Measurements from ENCODE around the gene FXYD6.

The FXYD6 gene

GRCh38 chr11:117898059-117898458 lies 21.6 kb upstream of the FXYD6 start:
- TF ChIP-seq, protein P1, sequence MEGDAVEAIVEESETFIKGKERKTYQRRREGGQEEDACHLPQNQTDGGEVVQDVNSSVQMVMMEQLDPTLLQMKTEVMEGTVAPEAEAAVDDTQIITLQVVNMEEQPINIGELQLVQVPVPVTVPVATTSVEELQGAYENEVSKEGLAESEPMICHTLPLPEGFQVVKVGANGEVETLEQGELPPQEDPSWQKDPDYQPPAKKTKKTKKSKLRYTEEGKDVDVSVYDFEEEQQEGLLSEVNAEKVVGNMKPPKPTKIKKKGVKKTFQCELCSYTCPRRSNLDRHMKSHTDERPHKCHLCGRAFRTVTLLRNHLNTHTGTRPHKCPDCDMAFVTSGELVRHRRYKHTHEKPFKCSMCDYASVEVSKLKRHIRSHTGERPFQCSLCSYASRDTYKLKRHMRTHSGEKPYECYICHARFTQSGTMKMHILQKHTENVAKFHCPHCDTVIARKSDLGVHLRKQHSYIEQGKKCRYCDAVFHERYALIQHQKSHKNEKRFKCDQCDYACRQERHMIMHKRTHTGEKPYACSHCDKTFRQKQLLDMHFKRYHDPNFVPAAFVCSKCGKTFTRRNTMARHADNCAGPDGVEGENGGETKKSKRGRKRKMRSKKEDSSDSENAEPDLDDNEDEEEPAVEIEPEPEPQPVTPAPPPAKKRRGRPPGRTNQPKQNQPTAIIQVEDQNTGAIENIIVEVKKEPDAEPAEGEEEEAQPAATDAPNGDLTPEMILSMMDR (conservative IDR thresholded peaks at IDR 0.05): no peak
- no peak for TF ChIP-seq ZFX (IDR thresholded peaks at IDR 0.05)
- no peak overlapping the region for H3K27ac ChIP-seq

DNA sequence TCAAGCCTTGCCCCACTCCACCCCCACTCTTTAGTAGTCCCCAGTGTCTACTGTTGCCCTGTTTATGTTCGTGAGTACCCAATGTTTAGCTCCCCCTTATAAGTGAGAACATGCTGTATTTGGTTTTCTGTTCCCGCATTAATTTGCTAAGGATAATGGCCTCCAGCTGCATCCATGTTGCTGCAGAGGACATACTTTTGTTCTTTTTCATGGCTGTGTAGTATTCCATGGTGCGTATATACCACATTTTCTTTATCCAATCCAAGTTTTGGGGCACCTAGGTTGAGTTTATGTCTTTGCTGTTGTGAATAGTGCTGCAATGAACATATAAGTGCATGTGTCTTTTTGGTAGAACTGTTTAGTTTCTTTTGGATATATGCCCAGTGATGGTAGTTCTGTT lies 16.2 kb upstream of the FXYD6 start:
- TF ChIP-seq ZFX (IDR thresholded peaks at IDR 0.05): no peak
- TF ChIP-seq, protein P1 (conservative IDR thresholded peaks at IDR 0.05): no peak
- no peak overlapping the region for H3K27ac ChIP-seq

- TF ChIP-seq, protein P1 (conservative IDR thresholded peaks at IDR 0.05): no peak
- no peak for TF ChIP-seq ZFX (IDR thresholded peaks at IDR 0.05)
- H3K27ac ChIP-seq: no peak overlapping the region
Observed at GRCh38 chr11:117891362-117891761, 14.9 kb upstream of the FXYD6 start.

DNA sequence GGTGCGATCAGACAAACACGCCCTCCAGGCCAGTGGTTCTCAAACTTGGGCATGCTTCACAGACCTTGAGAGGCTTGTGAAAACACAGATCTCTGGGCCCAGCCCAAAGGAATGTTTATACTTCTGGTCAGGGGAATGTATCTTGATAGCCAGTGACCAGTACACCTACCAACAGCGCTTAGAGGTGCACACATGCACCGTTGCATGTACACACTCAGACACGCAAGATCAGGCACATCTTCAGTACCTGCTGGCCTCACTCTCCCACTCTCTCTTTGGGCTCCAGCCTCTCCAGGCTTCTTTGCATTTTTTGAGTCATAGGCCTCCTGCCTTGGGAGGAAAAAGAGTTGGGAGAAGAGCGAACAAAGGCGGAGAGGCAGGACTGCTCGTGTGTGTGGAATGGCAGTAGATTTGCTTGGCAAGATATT lies 11.7 kb upstream of the FXYD6 start:
- H3K27ac ChIP-seq: no peak overlapping the region
- TF ChIP-seq, protein P1 (conservative IDR thresholded peaks at IDR 0.05): no peak
- no peak for TF ChIP-seq ZFX (IDR thresholded peaks at IDR 0.05)

- TF ChIP-seq, protein P1 (conservative IDR thresholded peaks at IDR 0.05): no peak
- TF ChIP-seq ZFX (IDR thresholded peaks at IDR 0.05): no peak
- no peak overlapping the region for H3K27ac ChIP-seq
Observed at GRCh38 chr11:117887431-117888138, 11.1 kb upstream of the FXYD6 start.

DNA sequence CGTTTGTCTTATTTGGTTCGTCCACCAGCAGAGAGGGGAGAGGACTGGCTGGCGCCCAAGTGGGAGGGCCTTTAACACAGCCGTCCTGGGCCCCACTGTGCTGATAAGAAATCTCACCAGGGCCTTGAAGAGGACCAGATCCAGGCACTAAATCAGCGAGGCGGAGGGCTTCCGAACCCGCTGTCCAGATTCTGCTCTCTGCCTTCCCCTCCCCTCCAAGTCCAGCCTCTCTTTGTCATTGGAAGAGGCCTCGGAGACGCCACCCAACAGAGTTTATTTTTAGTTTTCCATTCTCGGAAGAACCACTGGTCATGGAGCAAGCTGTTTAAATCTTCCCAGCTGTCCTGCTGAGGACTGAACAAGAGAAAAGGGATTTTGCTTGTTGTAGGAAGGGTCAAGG lies 9.3 kb upstream of the FXYD6 start:
- H3K27ac ChIP-seq: no peak overlapping the region
- TF ChIP-seq, protein P1 (conservative IDR thresholded peaks at IDR 0.05): no peak
- no peak for TF ChIP-seq ZFX (IDR thresholded peaks at IDR 0.05)

DNA sequence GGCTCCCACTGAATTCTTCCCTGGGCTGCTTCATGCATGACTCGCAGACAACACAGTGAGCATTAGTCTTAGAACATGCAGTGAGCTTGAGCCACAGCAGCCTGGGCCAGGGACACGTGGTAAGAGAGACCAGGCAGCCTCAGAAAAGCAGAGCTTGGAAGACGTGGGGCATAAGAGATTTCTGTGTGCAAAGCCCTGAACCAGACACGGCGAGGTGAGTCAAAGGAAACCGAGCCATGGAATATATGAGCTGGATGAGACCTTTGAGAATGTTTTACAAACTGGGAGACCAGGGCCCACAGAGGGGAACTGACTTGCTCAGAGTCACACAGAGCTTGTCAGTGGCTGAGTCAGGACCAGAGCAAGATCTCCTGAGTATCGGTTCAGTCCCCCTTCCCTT lies 8.5 kb upstream of the FXYD6 start:
- H3K27ac ChIP-seq: no peak overlapping the region
- no peak for TF ChIP-seq ZFX (IDR thresholded peaks at IDR 0.05)
- TF ChIP-seq, protein P1 (conservative IDR thresholded peaks at IDR 0.05): no peak

Measured in C4-2B (cell line).